HCT116 (cell line): ENCODE results near the gene VPS26A. TPM values are rescaled to one million over a fixed set of nuclear protein-coding genes. Genes with fewer than 3 reads are reported as not detected.

Experiments used
- ATAC-seq: fragments of 200-7000 bp; cut with Tn5 transposase; 2 replicates; pipeline ENCODE4 v1.9.1; 2020; ENCODE audit warnings: mild to moderate bottlenecking, moderate library complexity
- BruUV-seq: library from RNA; stranded (reverse); fragments of 400-500 nt; replicated peaks from 2 replicates; lab custom pipeline; 2021; lab: Mats Ljungman, UMichigan
- CTCF ChIA-PET: fragments of 300-600 bp; sonication (Branson Sonifier 250); formaldehyde crosslinking; loops from one replicate; lab custom pipeline; 2021; ENCODE audit warnings: antibody characterized with exemption; lab: Charles Lee
- POLR2A ChIA-PET: fragments of 300-600, 350-600 bp; sonication (Branson Sonifier 250); formaldehyde crosslinking; loops from one replicate; lab custom pipeline; 2021; ENCODE audit warnings: antibody characterized with exemption; lab: Charles Lee
- RAD21 ChIA-PET, 2 experiments: fragments of 300-600 bp; sonication (Branson Sonifier 250); formaldehyde crosslinking; loops; one replicate each; lab custom pipeline; 2023; ENCODE audit warnings: low total read pairs in 2 of 2; ENCODE audit not compliant: uncharacterized antibody in 2 of 2, unreplicated experiment in 2 of 2, low non-redundant PET in 1 of 2; lab: Charles Lee
- DNase-seq: peaks from one replicate; pipeline ENCODE4 v3.0.0-alpha.2; 2010; ENCODE audit warnings: low read depth, low spot score
- H2AFZ ChIP-seq: fragments of 200-600 bp; shearing (Covaris generic), sonication (generic); 2 replicates; pipeline ENCODE4 v1.6.1; 2017; ENCODE audit warnings: low read depth, mixed run types, mixed read lengths, antibody characterized with exemption, low read length; ENCODE audit not compliant: poor library complexity, severe bottlenecking
- H3K27ac ChIP-seq: 2 replicates; pipeline ENCODE4 v1.5.1; 2012; ENCODE audit warnings: low read depth, low read length
- H3K27me3 ChIP-seq: fragments of 200-600 bp; sonication (generic); 2 replicates; pipeline ENCODE4 v1.6.1; 2016; ENCODE audit warnings: mixed run types, low read length, mixed read lengths; ENCODE audit not compliant: insufficient read depth
- H3K36me3 ChIP-seq, 2 experiments: fragments of 200-500 bp in 1 of 2; fragments of 200-600 bp in 1 of 2; sonication (Bioruptor generic) in 1 of 2; sonication (generic) in 1 of 2; 2 replicates each; pipeline versions ENCODE4 v1.5.1 to v1.6.1; 2014 to 2016; ENCODE audit warnings: low read length in 2 of 2, inconsistent platforms in 1 of 2, mixed read lengths in 1 of 2, mixed run types in 1 of 2; ENCODE audit not compliant: insufficient read depth in 2 of 2, control insufficient read depth in 1 of 2
- H3K4me1 ChIP-seq, 2 experiments: fragments of 200-600 bp in 1 of 2; sonication (generic) in 1 of 2; 2 replicates each; pipeline versions ENCODE4 v1.5.1 to v1.6.1; 2012 to 2017; ENCODE audit warnings: low read length in 2 of 2, inconsistent platforms in 1 of 2, mild to moderate bottlenecking in 1 of 2, mixed read lengths in 1 of 2, mixed run types in 1 of 2, moderate library complexity in 1 of 2; ENCODE audit not compliant: insufficient read depth in 2 of 2, control insufficient read depth in 1 of 2
- H3K4me2 ChIP-seq: fragments of 200-600 bp; sonication (generic); 2 replicates; pipeline ENCODE4 v1.6.1; 2017; ENCODE audit warnings: mixed run types, low read length, mixed read lengths
- H3K4me3 ChIP-seq, 2 experiments: fragments of 200-600 bp in 1 of 2; sonication (generic) in 1 of 2; replicated peaks in 1 of 2; 2 replicates each; pipeline ENCODE4 v1.5.1; 2011 to 2016; ENCODE audit warnings: low read length in 2 of 2, control low read depth in 1 of 2, low read depth in 1 of 2, mild to moderate bottlenecking in 1 of 2, mixed read lengths in 1 of 2, mixed run types in 1 of 2
- H3K79me2 ChIP-seq: fragments of 200-600 bp; sonication (generic); 2 replicates; pipeline ENCODE4 v1.6.1; 2017; ENCODE audit warnings: mild to moderate bottlenecking, mixed run types, low read length, moderate library complexity, mixed read lengths; ENCODE audit not compliant: insufficient read depth
- H3K9ac ChIP-seq: fragments of 200-600 bp; sonication (generic); 2 replicates; pipeline ENCODE4 v1.6.1; 2016; ENCODE audit warnings: low read length, mixed read lengths
- H3K9me2 ChIP-seq: fragments of 200-600 bp; sonication (generic), shearing (Covaris generic); 2 replicates; pipeline ENCODE4 v1.6.1; 2017; ENCODE audit warnings: mixed run types, mild to moderate bottlenecking, moderate library complexity; ENCODE audit not compliant: insufficient read depth
- H3K9me3 ChIP-seq, 2 experiments: fragments of 200-500 bp in 1 of 2; fragments of 200-600 bp in 1 of 2; sonication (Bioruptor generic) in 1 of 2; sonication (generic) in 1 of 2; 2 replicates each; pipeline ENCODE4 v1.6.1; 2014 to 2017; ENCODE audit warnings: low read length in 2 of 2, mixed read lengths in 2 of 2, inconsistent platforms in 1 of 2, low read depth in 1 of 2, mild to moderate bottlenecking in 1 of 2, mixed run types in 1 of 2, moderate library complexity in 1 of 2; ENCODE audit not compliant: control insufficient read depth in 1 of 2, insufficient read depth in 1 of 2
- H4K20me1 ChIP-seq: fragments of 200-600 bp; sonication (generic), shearing (Covaris generic); 2 replicates; pipeline ENCODE4 v1.6.1; 2017; ENCODE audit warnings: mixed run types, mild to moderate bottlenecking, moderate library complexity; ENCODE audit not compliant: insufficient read depth
- CEBPB ChIP-seq: IDR thresholded peaks from 2 replicates; pipeline ENCODE4 v1.6.1; 2012; ENCODE audit warnings: low read depth
- EGR1 ChIP-seq: IDR thresholded peaks from 2 replicates; pipeline ENCODE4 v1.6.1; 2012; ENCODE audit warnings: low read depth
- ELF1 ChIP-seq: IDR thresholded peaks from 2 replicates; pipeline ENCODE4 v1.6.1; 2012; ENCODE audit warnings: low read depth, borderline replicate concordance
- EZH2phosphoT487 ChIP-seq: fragments of 200-600 bp; IDR thresholded peaks from 2 replicates; pipeline ENCODE4 v1.6.1; 2018; ENCODE audit warnings: antibody characterized with exemption, borderline replicate concordance
- JUND ChIP-seq: IDR thresholded peaks from 2 replicates; pipeline ENCODE4 v1.6.1; 2012
- POLR2A ChIP-seq: IDR thresholded peaks from 2 replicates; pipeline ENCODE4 v1.7.0; 2011; ENCODE audit warnings: borderline replicate concordance; ENCODE audit not compliant: insufficient read depth, insufficient read length; ENCODE audit errors: extremely low read depth
- POLR2AphosphoS5 ChIP-seq: IDR thresholded peaks from 2 replicates; pipeline ENCODE4 v1.6.1; 2011; ENCODE audit warnings: mild to moderate bottlenecking, low read depth, low read length, moderate library complexity
- SIN3A ChIP-seq: IDR thresholded peaks from 2 replicates; pipeline ENCODE4 v1.6.1; 2012; ENCODE audit warnings: low read depth
- SP1 ChIP-seq: IDR thresholded peaks from 2 replicates; pipeline ENCODE4 v1.6.1; 2012; ENCODE audit warnings: low read depth
- TCF7L2 ChIP-seq: IDR thresholded peaks from 2 replicates; pipeline ENCODE4 v1.7.0; 2011; ENCODE audit warnings: borderline replicate concordance, inconsistent platforms; ENCODE audit not compliant: insufficient read depth, insufficient read length; ENCODE audit errors: extremely low read depth
- YY1 ChIP-seq: IDR thresholded peaks from 2 replicates; pipeline ENCODE4 v1.6.1; 2011; ENCODE audit warnings: low read length, low read depth, moderate library complexity, mild to moderate bottlenecking; ENCODE audit not compliant: insufficient replicate concordance; ENCODE audit errors: extremely low read depth
- ZNF274 ChIP-seq: fragments of 200-500 bp; sonication (Bioruptor generic); IDR thresholded peaks from 2 replicates; pipeline ENCODE4 v1.6.1; 2014; ENCODE audit warnings: mild to moderate bottlenecking, low read depth, low read length, inconsistent platforms
- intact Hi-C: fragments of 100-400 bp; cut with micrococcal nuclease; formaldehyde crosslinking; loops from 2 replicates; pipeline ENCODE4 v1.10.0; 2022
- total RNA-seq: library from RNA; stranded (reverse); gene quantifications from one replicate; pipeline ENCODE4 v1.2.1, GENCODE V29; 2021; ENCODE audit not compliant: unreplicated experiment
- TF ChIP-seq, protein P1 (sequence below): IDR thresholded peaks from 2 replicates; pipeline ENCODE4 v1.6.1; 2012
- TF ChIP-seq, protein P2 (sequence below), 3 experiments: fragments of 200-600 bp in 1 of 3; sonication (generic) in 1 of 3; IDR thresholded peaks in 2 of 3; conservative IDR thresholded peaks in 1 of 3; 2 replicates each; pipeline ENCODE4 v1.5.1; 2012 to 2017; ENCODE audit warnings: low read depth in 2 of 3, low read length in 2 of 3, antibody characterized with exemption in 1 of 3, borderline replicate concordance in 1 of 3, control low read depth in 1 of 3, mild to moderate bottlenecking in 1 of 3, mixed read lengths in 1 of 3, mixed run types in 1 of 3, moderate library complexity in 1 of 3; ENCODE audit not compliant: insufficient read depth in 1 of 3
- TF ChIP-seq, protein P3 (sequence below): IDR thresholded peaks from 2 replicates; pipeline ENCODE4 v1.6.1; 2011; ENCODE audit warnings: mild to moderate bottlenecking, low read length, moderate library complexity; ENCODE audit not compliant: insufficient replicate concordance; ENCODE audit errors: extremely low read depth
- TF ChIP-seq, protein P4 (sequence below): IDR thresholded peaks from 2 replicates; pipeline ENCODE4 v1.6.1; 2012

The VPS26A gene
- total RNA-seq, 1 experiment from 2014 or later: 65.1 TPM

DNA sequence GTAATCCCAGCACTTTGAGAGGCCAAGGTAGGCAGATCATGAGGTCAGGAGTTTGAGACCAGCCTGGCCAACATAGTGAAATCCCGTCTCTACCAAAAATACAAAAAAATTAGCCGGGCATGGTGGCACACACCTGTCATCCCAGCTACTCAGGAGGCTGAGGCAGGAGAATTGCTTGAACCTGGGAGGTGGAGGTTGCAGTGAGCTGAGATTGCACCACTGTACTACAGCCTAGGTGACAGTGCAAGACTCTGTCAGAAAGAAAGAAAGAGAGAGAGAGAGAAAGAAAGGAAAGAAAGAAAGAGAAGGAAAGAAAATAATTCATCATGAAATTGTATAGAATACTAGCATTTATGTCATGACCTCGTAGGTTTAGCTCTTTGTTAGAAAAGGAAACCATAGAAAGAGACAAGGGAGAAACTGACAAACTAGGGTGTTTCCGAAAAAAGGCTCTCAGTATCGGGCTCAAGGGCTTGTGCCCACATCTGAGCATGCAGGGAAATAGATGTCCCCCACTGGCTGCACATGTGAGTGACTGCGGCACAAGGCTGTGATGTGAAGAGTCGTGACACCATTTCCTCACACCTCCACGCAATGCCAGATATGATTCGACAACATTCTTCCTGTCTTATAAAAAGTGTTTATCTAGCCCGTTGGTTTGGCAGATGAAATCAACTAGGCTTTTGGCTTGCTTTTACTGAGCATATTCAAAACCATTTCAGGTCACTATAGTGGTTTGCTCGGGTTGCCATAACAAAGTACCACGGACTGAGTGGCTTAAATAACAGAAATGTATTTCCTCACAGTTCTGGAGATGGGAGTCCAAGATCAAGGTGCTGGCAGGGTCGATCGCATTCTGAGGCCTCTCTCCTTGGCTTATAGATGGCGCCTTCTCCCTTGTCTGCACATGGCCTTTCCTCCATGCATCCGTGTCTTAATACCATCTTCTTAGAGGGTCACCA lies 34.1 kb upstream of the VPS26A start:
- no peak overlapping the region for H3K27ac ChIP-seq
- no peaks in the 10 kb centered on the region for H3K36me3 ChIP-seq
- H3K9me2 ChIP-seq: no peaks in the 10 kb centered on the region
- POLR2A ChIA-PET: no interaction called here
- H3K4me1 ChIP-seq: peaks cover 0 to 2% of the 10 kb centered on the region in 2 experiments; a peak in 2 of 4 replicates
- no peak overlapping the region for H3K4me2 ChIP-seq
- no peaks in the 10 kb centered on the region for H3K9me3 ChIP-seq
- no peaks in the 10 kb centered on the region for H3K27me3 ChIP-seq
- intact Hi-C loops: loop anchor here (5.0 kb wide), 1 partner anchor 298 kb away; no protein-coding TSS in a partner anchor
- RAD21 ChIA-PET: no interaction called here
- BruUV-seq: no TSS peak
- no peak for DNase-seq
- ATAC-seq: no peak
- CTCF ChIA-PET: interaction anchor here (2.9 kb wide), 1 partner anchor 85 kb away, joined by 13 read pairs; no protein-coding TSS in a partner anchor
- no peak overlapping the region for H3K9ac ChIP-seq
- no peak overlapping the region for H2AFZ ChIP-seq
- no peak overlapping the region for H3K4me3 ChIP-seq
- H3K79me2 ChIP-seq: no peaks in the 10 kb centered on the region
- H4K20me1 ChIP-seq: no peaks in the 10 kb centered on the region
- TF ChIP-seq TCF7L2: no peak
- no peak for TF ChIP-seq EGR1
- TF ChIP-seq, protein P1, sequence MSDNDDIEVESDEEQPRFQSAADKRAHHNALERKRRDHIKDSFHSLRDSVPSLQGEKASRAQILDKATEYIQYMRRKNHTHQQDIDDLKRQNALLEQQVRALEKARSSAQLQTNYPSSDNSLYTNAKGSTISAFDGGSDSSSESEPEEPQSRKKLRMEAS: no peak
- no peak for TF ChIP-seq YY1
- TF ChIP-seq, protein P2, sequence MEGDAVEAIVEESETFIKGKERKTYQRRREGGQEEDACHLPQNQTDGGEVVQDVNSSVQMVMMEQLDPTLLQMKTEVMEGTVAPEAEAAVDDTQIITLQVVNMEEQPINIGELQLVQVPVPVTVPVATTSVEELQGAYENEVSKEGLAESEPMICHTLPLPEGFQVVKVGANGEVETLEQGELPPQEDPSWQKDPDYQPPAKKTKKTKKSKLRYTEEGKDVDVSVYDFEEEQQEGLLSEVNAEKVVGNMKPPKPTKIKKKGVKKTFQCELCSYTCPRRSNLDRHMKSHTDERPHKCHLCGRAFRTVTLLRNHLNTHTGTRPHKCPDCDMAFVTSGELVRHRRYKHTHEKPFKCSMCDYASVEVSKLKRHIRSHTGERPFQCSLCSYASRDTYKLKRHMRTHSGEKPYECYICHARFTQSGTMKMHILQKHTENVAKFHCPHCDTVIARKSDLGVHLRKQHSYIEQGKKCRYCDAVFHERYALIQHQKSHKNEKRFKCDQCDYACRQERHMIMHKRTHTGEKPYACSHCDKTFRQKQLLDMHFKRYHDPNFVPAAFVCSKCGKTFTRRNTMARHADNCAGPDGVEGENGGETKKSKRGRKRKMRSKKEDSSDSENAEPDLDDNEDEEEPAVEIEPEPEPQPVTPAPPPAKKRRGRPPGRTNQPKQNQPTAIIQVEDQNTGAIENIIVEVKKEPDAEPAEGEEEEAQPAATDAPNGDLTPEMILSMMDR (IDR thresholded peaks at IDR 0.05 in 2 of 3, conservative IDR thresholded peaks at IDR 0.05 in 1 of 3; ENCODE audit: borderline replicate concordance in 1 of 3, insufficient read depth in 1 of 3, low read depth in 2 of 3, low read length in 2 of 3): no peak
- TF ChIP-seq, protein P3, sequence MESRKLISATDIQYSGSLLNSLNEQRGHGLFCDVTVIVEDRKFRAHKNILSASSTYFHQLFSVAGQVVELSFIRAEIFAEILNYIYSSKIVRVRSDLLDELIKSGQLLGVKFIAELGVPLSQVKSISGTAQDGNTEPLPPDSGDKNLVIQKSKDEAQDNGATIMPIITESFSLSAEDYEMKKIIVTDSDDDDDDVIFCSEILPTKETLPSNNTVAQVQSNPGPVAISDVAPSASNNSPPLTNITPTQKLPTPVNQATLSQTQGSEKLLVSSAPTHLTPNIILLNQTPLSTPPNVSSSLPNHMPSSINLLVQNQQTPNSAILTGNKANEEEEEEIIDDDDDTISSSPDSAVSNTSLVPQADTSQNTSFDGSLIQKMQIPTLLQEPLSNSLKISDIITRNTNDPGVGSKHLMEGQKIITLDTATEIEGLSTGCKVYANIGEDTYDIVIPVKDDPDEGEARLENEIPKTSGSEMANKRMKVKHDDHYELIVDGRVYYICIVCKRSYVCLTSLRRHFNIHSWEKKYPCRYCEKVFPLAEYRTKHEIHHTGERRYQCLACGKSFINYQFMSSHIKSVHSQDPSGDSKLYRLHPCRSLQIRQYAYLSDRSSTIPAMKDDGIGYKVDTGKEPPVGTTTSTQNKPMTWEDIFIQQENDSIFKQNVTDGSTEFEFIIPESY: no peak
- no peak for TF ChIP-seq JUND
- no peak for TF ChIP-seq POLR2A
- no peak for TF ChIP-seq SP1
- TF ChIP-seq CEBPB: no peak
- TF ChIP-seq POLR2AphosphoS5: no peak
- TF ChIP-seq EZH2phosphoT487: no peak
- no peak for TF ChIP-seq ELF1
- TF ChIP-seq ZNF274: no peak
- TF ChIP-seq SIN3A: no peak
- TF ChIP-seq, protein P4, sequence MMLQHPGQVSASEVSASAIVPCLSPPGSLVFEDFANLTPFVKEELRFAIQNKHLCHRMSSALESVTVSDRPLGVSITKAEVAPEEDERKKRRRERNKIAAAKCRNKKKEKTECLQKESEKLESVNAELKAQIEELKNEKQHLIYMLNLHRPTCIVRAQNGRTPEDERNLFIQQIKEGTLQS: no peak
